Measurements from ENCODE around the gene FERMT2.

- no peak for TF ChIP-seq CTCF (IDR thresholded peaks at IDR 0.05)
- no peak for TF ChIP-seq TCF7L2 (IDR thresholded peaks at IDR 0.05; ENCODE audit: low read depth, low read length)
- TF ChIP-seq REST (IDR thresholded peaks at IDR 0.05; ENCODE audit: insufficient read depth in 1 of 2, low read depth in 2 of 2, low read length in 1 of 2): no peak
- no peak for TF ChIP-seq POLR2AphosphoS5 (IDR thresholded peaks at IDR 0.05; ENCODE audit: low read depth, low read length)
These were observed 76.5 kb downstream of the FERMT2 start for GRCh38 chr14:52874389-52874788.
